Kasumi-1 (cell line): Measurements from ENCODE around the gene SFTPB.

Source experiments
- DNase-seq, 2 experiments: peaks; one replicate each; lab custom pipeline; 2025; lab: John Stamatoyannopoulos, UW

The SFTPB gene

DNA sequence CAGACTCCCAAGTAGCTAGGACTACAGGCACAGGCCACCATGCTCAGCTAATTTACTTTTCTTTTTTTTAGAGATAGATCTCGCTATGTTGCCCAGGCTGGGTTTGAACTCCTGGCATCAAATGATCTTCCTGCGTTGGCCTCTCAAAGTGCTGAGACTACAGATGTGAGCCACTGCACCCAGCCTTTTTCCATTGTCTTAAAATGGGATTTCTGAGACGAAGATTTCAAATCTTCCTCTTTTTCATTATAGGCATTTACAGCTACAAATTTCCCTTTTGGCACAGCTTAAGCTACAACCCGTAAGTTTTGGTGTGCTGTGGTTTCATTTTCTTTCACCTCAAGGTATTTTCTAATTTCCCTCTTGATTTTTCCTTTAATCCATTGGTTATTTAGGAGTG is 34.8 kb upstream of the SFTPB start:
- no peak for DNase-seq

DNA sequence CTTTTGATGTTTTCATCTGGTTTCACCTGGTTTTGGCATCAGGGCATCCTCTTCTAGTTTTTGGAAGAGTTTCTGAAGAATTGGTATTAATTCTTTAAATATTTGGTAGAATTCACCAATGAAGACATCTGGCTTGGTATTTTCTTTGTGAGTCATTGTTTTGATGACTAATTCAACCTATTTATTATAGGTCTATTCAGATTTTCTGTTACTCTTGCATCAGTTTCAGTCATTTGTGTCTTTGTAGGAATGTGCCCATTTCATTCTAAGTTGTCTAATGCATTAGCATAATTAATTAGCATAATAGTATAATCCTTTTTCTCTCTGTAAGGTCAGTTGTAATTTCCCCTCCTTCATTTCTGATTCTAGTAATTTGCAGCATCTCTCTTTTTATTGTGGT is 34.2 kb upstream of the SFTPB start:
- DNase-seq, result no peak

DNA sequence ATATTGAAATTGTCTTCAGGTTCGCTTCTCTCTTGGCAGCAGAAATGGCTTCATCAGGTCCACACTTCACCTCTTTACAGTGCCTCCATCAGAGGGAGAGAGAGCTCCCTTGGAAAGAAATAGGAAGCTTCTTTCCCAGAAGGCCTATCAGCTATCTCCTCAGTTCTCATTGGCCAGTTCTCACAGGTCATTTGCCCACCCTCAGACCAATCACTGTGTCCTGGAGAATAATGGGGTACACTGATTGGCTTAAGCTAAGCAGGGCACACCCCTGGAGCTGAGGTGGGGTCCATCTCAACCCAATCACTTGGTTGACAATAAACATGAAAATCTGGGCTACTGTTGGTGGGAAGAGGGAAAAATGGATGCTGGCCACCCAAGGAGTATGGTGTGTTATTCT is 31.3 kb upstream of the SFTPB start:
- no peak for DNase-seq

DNA sequence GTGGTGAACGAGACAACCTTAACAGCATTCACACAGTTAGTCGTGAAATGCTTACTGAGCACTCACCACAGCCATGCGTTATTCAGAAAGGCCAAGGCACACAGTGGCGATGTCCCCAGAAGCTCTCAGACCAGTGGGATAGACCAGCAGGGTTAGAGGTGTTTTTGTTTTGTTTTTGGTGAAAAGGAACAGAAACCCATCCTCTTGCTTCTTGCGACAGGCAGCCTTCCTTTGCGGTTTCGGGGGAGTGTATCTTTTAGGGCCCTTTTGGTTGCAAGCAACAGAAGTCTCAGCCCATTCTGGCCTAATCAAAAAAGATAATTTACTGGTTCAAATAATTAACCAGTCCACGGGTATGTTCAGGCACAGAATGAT is 30.9 kb upstream of the SFTPB start:
- no peak for DNase-seq

DNA sequence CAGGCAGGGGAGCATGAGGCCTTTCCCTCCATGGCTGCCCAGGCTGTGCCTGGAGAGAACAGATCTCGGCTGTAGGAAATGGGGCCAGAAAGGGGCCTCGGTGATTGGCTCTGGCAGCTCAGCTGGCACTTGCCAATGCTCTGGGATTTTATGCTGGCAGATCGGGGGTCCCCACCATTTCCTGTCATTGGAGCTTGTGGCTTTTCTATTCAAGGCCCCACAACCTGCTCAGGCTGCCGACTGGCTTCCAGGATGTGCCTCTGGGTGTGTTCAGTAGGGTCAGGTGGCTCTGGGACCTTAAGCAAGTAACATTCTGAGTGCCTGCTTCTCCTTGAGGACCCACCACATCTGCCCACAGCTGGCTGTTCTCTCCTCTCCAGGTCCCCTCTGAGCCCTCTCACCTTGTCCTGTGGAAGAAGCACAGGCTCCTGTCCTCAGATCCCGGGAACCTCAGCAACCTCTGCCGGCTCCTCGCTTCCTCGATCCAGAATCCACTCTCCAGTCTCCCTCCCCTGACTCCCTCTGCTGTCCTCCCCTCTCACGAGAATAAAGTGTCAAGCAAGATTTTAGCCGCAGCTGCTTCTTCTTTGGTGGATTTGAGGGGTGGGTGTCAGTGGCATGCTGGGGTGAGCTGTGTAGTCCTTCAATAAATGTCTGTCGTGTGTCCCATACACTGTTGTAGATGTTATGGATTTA is 30.3 kb upstream of the SFTPB start:
- no peak for DNase-seq

DNA sequence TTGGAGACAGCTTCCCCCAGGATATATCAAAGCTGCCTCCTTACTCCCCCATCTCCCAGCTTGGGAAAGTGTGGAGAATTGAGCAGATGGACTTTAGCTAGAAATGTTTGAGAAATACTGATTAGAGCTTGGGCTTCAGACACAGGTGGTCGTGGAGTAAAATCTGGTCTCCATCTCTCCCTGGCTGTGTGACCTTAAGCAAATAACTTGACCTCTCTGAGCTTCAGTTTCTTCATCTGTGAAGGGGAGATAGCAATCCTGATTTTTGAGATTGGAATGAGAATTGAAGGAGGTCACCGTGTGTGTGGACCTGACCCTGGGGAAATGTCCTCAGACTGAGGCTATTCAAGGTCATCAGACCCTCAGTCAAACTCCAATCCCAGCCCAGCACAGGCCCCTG is 29.7 kb upstream of the SFTPB start:
- no peak for DNase-seq

DNA sequence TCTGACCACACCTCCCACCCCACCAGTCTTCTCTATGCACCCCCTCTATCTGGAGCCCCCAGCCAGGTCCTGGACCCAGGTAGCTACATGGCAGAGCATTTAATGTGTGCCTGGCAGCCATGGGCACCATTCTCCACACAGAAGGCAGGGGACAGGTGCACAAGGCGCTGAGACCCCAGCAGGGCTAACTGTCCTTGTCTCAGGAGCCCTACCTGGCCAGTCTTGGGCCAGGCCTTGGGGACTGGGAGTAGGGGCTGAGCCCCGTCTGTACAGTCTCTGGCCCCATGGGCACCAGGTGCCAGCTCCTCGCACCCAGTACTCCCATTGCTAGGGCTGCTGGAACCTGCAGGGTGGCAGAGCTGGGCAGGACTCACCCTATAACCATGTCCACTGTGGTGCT is 29.1 kb upstream of the SFTPB start:
- no peak for DNase-seq

DNA sequence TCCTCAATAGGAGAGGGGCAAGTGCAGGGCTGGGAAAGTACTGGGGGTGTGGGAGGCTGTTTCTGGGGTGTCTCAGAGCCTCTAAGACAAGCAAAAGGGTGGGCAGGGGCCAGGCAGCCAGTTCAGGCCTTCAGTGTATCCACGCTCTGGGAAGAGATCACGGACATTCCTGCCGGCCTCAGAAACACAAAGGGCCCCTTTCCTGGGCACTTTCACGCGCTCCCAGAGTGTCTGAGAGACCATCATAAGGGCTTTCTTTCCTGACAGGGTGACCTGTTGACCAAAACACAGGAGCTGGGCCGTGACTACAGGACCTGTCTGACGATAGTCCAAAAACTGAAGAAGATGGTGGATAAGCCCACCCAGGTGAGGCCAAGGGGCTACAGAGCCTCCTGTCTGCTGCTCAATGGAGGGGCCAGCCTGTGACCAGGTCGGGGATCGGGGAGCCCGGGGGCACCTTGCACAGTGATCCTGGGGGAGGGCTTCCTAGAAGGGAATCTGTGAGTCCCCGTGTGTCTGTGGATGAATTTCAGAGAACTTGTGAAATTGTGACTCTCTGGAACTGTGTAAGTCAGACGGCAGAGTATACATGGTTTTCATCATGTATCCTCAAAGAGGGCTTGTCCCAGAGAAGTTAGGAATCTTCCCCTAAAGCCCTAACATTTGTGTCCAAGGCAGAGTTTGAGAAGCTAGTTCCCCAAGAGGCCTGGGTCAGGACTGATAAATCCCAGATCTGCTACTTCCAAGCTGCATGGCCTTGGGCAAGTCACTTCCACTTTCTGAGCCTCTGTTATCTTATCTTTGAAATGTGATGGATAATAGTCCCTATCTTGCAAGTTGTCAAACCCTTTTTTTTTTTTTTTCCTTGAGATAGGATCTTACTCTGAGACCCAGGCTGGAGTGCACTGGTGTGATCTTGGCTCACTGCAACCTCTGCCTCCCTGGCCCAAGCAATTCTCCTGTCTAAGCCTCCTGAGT is 28.0 kb upstream of the SFTPB start:
- no peak for DNase-seq

DNA sequence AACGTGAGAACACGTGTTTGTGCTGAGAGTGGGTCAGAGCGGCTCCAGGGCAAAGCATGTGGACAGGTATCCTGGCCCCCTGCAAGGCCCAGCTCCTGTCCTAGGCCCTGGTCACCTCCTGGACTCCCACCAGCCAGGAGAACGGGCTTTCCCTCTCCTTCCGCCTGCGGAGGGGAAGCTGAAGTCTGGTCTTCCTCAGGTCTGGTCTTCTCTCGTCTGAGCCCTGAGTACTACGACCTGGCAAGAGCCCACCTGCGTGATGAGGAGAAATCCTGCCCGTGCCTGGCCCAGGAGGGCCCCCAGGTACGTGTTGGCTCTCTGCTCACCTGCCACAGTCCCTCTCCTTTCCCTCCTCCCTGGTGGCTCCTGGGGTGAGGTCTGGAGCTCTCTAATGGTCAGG is 27.1 kb upstream of the SFTPB start:
- no peak for DNase-seq

DNA sequence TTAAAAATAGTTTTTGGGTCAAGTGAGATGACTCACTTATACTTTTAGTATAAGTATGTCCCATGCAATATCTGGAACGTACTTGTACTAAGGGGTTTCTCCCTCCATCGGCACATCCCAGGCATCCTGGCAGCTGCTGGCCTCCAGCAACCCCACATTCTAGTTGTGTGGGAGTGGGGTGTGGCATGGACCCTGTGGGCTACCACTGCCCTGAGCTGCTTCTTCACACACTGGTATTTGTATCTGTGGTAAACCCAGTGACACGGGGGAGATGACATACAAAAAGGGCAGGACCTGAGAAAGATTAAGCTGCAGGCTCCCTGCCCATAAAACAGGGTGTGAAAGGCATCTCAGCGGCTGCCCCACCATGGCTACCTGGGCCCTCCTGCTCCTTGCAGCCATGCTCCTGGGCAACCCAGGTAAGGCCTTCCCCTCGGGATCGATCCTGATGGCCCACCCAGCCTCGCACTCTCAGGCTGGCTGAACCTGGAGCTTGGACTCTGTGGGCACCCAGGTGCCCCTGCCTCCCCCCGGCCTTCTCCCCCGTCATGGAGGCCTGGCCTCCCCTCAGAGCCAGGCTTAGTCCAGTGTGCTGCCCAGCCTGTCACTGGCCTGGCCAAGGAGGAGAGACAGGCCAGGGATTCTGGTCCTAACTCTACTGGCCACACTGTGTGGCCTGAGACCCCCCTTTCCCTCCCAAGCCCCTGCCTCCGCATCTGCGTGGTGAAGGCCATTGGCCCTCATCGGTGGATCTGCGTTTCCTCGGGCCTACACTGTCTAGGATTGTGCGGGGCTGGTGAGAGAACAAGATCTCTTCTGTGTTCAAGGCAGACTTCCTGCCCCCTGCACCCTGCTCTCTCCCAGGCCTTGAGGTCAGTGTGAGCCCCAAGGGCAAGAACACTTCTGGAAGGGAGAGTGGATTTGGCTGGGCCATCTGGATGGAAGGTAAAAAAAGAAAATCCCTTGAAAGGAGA is 26.3 kb upstream of the SFTPB start, which contains the start of gene GNLY:
TSS of gene GNLY (plus strand) at position 307 of the 974 bp plus-strand sequence. CDS start at position 368, 61 bp downstream.
- no peak for DNase-seq

DNA sequence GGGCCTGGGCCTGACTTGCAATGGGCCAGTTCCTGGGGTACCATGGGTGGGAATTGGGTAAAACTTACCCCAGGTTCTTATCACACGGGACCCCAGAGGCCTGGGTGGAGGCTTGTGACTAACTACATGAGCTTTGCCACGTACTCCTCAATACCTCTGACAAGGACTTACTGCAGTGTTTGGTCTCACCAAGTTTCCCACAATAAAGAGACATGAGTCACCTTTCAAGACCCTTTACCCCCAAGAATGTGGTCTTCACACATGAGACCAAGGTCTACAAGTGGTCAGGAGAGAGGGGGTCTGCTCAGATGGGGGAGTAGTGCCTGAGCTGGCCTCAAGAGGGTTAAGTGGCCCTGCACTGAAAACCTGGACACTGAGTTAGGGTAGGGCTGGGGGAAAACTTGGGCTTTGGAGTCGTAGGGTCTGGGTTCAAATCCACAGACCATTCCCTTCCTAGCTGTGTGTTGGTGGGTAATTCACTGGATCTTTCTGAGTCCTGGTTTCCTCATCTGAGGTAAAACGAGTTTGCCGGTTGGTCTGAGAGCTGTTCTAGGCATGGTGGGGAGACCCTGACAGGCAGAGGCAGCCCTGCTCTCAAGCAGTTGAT is 24.1 kb upstream of the SFTPB start:
- DNase-seq, result no peak

DNA sequence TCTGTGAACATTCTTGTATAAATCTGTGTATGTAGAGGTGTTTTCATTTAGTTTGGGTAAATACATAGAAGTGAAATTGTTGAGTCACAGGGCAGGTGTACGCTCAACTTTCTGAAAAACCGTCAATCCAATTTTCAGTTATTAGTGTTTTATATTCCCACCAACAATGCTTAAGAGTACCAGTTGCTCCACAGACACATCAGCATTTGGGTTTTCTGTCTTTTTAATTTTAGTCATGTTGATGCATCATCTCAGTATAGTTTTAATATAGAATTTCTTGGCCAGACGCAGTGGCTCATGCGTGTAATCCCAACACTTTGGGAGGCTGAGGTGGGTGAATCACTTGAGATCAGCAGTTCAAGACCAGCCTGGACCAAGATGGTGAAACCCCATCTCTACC is 22.9 kb upstream of the SFTPB start:
- DNase-seq, result no peak

DNA sequence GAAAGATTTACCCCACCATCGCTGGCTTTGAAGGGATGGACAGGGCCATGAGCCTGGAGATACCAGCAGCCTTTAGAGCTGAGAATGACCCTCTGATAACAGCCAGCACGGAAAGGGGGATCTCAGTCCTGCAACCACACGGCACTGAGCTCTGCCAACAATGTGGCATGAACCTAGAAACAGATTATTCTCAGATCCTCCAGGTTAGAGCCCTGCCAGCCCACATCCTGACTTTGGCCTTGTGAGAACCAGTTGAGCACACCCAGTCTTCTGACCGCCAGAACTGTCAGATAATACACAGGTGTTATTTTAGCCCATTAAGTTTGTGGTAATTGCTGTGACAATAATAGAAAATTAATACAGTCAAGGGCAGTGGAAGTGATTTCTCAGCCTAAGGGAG is 16.8 kb upstream of the SFTPB start:
- DNase-seq, result no peak

DNA sequence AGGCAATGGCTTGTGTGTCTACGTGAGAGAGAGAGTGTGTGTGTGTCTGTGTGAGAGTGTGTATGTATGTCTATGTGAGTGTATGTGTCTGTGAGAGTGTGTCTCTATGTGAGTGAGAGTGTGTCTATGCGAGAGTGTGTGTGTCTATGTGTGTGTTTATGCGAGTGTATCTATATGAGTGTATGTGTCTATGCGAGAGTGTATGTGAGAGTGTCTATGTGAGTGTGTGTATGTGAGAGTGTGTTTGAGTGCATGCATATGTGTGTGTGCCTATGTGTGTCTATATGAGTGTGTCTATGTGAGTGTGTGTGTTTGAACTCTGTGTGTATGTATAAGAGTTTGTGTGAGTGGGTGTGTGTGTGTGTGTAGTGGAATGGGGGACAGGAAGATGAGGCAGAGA is 16.4 kb upstream of the SFTPB start:
- DNase-seq, result no peak

DNA sequence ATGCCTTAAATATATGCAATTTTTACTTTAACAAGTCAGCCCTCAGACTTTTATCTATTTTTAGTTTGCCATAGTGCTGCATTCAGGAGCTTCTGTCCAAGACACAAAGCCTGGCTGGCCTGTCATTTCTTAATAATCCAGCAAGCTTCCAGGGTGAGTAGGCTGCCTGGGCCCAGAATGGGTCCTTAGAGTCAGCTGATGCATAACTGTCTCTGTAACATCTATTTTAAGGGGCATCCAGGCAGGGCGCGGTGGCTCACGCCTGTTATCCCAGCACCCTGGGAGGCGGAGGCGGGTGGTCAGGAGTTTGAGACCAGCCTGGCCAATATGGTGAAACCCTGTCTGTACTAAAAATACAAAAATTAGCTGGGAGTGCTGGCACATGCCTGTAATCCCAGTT is 14.4 kb upstream of the SFTPB start:
- DNase-seq, result no peak

DNA sequence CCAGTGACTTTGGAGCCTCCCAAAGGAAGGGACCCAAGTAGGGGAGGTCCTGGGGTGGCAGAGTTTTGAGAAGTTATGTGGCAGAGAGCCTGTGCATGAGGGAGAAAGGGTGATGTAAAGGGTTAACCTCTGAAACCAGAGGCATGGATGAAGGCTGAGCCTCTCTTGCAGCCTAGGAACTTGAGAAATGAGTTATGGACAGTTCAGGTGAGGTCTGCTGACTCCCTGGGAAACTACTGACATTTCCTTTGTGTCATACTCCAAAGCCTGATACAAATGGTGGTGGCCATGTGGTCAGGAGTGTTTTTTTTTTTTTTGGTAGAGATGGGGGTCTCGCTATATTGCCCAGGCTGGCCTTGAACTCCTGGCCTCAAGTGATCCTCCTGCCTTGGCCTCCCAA is 13.8 kb upstream of the SFTPB start:
- DNase-seq, result no peak

DNA sequence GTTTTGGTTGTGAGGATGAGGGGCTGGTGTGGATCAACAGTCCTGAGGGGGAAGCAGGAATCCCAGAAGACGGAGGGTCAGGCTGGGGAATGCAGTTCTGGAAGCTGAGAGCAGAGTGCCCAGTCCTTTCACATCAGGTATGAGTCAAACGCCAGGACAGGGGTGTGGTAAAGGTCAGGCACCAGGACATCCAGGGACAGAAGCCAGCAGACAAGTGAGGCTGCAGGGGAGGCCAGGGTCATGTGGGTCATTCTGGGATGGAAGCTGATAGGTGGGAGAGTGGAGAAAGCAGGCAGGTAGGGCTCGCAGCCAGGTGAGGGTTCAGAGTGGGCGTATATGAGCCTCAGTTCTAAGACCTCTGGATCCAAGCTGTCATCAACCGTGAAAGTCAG is 13.4 kb upstream of the SFTPB start:
- DNase-seq, result no peak

DNA sequence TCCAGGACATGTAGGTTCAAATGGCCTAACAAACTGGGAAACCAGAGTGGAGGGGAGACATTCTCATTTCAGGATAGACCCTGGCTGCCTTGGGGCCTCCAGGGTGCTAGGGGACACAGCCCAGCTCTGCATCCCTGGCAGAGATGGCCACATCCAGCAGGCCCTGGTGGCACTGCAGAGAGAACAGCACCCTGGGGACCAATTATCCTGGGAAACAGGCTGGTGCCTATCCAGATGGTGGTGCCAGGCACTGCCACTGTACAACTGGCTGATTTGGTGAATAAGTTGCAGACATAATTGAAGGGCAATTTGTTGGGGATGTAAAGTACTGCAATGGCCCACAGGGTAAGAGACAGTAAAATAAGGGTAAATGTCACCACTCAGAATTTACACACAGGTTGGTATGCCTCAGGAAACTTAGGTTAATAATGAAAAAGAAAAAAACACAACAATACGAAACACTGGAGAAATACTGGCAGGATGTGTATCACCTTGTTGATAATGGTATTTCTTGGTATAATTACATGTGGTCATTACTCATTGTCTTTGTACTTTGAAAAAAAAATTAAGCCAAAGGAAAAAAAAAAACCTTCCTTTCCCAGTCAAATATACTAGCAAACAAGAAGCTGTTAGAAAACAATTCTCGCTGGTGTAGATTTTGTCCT is 12.8 kb upstream of the SFTPB start:
- no peak for DNase-seq

DNA sequence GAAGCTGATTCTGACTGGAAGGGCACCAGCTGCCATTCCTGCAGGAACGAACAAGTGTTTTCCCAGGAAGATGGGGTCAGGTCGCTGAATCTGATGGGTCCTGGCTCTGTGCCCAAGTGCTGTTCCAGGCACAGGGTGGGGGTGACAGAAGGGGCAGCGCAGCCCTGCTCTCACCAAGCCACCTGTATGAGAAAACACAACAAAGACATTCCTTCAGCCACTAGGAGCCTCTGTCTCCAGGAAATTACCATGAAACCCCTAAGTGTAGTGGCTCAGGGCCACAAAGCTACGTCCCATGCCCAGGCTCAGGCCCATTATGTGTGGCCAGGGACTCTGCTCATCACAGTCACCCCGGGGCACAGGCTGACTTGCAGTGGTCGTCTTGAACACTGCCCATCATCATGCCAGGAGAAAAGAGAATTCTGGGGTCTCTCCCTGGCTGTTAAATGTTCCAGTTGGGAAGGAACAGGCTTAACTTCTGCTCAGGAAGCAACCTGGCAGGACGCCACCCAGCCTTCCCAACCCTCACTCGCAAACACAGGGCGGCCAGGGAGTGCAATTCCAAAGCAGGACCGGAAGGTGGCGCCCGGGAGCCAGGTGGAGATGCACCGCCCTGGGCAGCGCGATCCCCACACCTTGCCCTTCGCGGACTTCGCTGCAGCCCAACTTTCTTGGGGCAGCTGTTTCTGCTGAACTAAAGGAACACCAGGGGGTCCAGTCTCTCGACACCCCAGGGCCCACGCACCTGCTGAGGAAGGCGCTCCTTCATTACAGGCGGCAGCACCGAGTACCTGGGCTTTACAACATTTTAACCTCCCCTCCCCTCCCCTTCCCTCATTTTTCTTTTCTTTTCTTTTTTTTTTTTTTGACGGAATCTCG is 11.0 kb upstream of the SFTPB start:
- DNase-seq, result peak; percentile 8 to 25

DNA sequence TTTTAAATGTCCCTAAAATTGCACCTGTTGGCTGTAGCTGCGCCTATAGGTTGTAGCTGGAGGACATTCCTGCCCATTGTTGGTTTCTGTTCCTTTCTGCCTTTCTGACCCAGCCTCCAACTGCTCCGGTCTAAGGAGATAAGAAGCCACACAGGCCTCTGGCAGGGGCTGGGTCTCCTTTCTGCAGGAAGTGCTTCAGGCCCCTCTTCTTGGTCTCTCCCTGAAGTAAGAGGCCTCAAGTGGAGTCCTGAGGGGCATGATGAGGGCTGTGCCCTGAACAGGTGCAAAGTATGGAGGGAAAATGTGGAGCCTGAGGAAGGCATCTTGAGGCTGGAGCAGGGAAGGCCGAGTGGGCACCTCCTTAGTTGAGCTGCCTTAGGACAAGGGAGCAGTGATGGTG is 10.4 kb upstream of the SFTPB start:
- DNase-seq, result no peak
